ENCODE data around the gene PPWD1. TPM values are rescaled to one million over a fixed set of nuclear protein-coding genes. Genes with fewer than 3 reads are reported as not detected.

Gene PPWD1
- total RNA-seq: 27.7 and 42.1 TPM in 2 replicates

GRCh38 chr5:65562731-65563701 lies at the start of gene PPWD1, which contains the start of gene CENPK:
TSS of gene PPWD1 (plus strand) at chr5:65563296. CDS start at chr5:65563311, 15 bp downstream.
TSS of gene CENPK (minus strand) at chr5:65563168. CDS start at chr5:65554907, 8,261 bp downstream.

GRCh38 chr5:65624025-65624570 lies 61.0 kb downstream of the PPWD1 start, which contains the start of gene TRIM23:
TSS of gene TRIM23 (minus strand) at chr5:65624333. CDS start at chr5:65624274, 59 bp downstream.

DNA sequence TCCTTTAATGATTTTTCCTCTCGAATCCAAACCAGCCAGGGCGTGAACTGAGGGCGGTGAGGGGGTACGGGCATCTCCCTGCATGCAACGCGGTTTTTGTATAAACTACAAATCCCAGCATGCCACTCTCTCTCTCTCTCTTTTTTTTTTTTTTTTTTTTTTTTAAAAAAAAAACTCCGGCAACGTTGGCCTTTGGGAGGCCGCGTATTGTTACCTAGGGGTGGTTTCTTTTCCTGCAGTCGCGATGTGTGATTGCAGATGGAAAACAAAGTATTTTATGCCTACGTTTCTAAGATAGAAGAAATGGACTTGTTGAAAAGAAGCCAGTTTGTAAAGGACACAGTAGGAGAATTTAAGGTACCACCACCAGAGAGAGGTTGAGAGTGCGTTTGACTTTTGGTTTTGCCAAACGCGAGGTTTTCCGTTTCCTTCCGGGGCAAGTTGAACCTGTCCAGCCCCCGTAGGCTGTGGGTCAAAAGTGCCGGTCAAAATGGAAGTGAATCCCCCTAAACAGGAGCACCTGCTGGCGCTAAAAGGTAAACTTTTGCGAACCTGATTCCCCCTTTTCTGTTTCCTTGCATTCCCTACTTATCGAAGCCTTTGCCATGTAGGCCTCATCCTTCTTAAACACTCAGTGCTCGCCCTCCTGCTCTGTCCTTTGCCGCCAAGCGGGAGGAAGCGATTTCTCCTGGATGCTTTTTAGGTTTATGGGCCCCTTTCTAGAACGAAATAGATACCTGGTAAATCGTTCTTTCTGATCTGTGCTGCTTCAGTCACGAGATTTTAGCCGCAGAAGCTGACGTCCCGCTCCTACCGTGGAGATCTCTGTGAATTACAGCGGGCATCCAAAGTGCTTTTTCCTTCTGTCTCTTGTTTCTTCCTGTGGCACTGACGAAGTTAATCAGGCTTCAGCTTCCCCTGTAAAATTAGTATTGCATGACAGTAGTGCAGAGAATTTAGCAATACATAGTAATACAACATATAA lies 61.8 kb downstream of the PPWD1 start, which contains the start of the genes SHLD3 and TRAPPC13:
SHLD3 (plus strand) TSS at position 457 of the 985 bp plus-strand sequence. CDS start 4,561 bp downstream, outside the sequence.
TRAPPC13 (plus strand) TSS at position 457 of the 985 bp plus-strand sequence; CDS start at position 491, 34 bp downstream.

Other genes with a start within 250 kb of the PPWD1 start
- gene ADAMTS6, start 81.4 kb upstream of the PPWD1 start, total RNA-seq: 12.2 and 28.7 TPM in 2 replicates
- 1.1 and 4.8 TPM in 2 replicates for gene CENPK, start 128 bp upstream of the PPWD1 start, total RNA-seq
- gene TRIM23, start 61.0 kb downstream of the PPWD1 start, total RNA-seq: 22.3 and 28.7 TPM in 2 replicates
- 3.1 and 5.8 TPM in 2 replicates for gene SHLD3, start 61.7 kb downstream of the PPWD1 start, total RNA-seq
- 28.0 and 29.8 TPM in 2 replicates for gene TRAPPC13, start 61.7 kb downstream of the PPWD1 start, total RNA-seq
- gene SGTB, start 158.8 kb downstream of the PPWD1 start, total RNA-seq: 15.4 and 24.9 TPM in 2 replicates
- gene NLN, start 158.9 kb downstream of the PPWD1 start, total RNA-seq: 35.5 and 52.1 TPM in 2 replicates

All from nasal cavity respiratory epithelium epithelial cell of viscerocranial mucosa (primary cell).